Gastroesophageal sphincter (tissue), 3 donors: ENCODE measurements around the gene FXYD7.

Experiments
- CTCF ChIP-seq, 4 experiments: fragments of 200-600 bp in 2 of 4; fragments of 450-650 bp in 2 of 4; sonication (generic) in 1 of 4; IDR thresholded peaks; one replicate each; pipeline ENCODE4 v1.5.1; 2017 to 2019; ENCODE audit warnings: antibody characterized with exemption in 4 of 4, mild to moderate bottlenecking in 2 of 4, moderate library complexity in 2 of 4
- POLR2A ChIP-seq, 2 donors: fragments of 450-650 bp; IDR thresholded peaks; one replicate each; pipeline ENCODE4 v1.6.1; 2017; ENCODE audit warnings: antibody characterized with exemption in 2 of 2, mild to moderate bottlenecking in 2 of 2, moderate library complexity in 1 of 2
- POLR2AphosphoS5 ChIP-seq: sonication (generic); formaldehyde crosslinking; IDR thresholded peaks from one replicate; pipeline ENCODE4 v1.6.1; 2017; ENCODE audit warnings: antibody characterized with exemption

GRCh38 chr19:35164418-35164817 lies 21.4 kb downstream of the FXYD7 start:
- no peak for TF ChIP-seq CTCF (IDR thresholded peaks at IDR 0.05)
- no peak for TF ChIP-seq POLR2AphosphoS5
- no peak for TF ChIP-seq POLR2A (IDR thresholded peaks at IDR 0.05)
